Subcutaneous adipose tissue (tissue), 4 donors: ENCODE data around the gene ADAP1. TPM values are rescaled to one million over a fixed set of nuclear protein-coding genes. Genes with fewer than 3 reads are reported as not detected.

ENCODE experiments used
- CTCF ChIP-seq: fragments of 450-650 bp; IDR thresholded peaks from one replicate; pipeline ENCODE4 v1.5.1; 2016; ENCODE audit warnings: low read depth, mild to moderate bottlenecking, control low read depth, antibody characterized with exemption, moderate library complexity
- total RNA-seq, 4 donors: library from RNA; depleted of rRNA; stranded (reverse); fragments of >200 nt; gene quantifications; one replicate each; pipeline ENCODE4 v1.1.0, GENCODE V29; 2016

ADAP1 gene
- total RNA-seq, 4 donors from 2014 or later = 8.9 to 12.4 (median 10.2) TPM

DNA sequence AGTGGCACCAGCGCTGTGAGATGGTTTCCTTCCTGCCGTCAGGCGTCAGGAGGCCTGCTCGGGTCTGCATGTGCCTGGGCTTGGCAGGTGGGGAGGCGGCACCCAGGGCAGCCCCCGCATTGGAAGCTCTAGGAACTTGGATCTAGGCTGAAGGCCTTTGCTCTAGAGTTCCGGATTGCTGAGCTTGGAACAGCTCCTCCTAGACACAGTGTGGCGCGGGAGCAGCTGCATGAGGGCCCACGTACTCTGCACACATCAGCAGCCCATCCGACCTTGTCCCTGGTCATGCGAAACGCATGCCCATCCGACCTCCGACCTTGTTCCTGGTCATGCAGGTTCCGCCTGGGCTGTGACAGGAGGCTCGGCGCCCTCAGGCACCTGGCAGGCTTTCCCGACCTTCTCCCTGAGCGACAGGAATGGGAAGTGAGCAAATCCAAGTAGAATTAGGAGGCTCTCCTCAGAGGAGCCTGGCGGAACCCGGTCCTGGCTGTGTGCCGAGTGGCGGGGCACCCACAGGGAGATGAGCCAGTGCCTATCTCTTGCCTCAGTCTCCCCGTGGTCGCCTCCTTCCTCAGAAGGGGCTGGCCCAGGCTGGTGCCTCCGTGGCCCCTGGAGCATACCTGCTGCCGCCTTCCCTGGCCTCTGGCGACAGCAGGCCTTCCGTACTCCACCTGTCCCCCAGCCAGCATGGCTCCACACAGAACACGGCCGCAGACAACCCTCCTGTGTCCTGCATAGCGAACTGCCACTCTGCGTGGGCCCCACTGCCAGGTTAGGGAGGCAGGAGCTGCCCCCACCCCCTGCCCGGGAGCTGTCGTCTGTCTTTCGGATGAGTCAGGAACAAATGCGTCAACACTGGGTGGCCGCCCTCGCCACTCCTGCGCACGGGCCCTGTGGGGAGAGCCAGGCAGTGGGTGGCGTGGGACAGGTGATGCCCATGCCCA, 66.1 kb downstream of the ADAP1 start:
- no peak for TF ChIP-seq CTCF

DNA sequence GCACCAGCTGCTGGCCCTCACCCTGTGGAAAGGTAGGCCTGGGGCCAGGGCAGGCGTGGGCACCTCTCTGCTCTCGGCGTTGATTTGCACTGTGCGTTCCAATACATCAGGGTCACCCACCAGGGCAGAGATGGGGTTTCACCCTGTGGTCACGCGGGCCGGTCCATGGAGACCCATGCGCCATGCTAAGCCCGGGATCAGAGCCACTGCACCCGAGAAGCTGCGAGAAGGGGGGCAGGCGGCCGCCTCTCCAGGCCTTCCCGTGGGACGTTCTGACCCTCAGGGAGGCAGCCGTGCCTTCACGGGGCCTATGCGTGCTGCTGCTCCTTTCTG, 67.0 kb downstream of the ADAP1 start:
- TF ChIP-seq CTCF = no peak

DNA sequence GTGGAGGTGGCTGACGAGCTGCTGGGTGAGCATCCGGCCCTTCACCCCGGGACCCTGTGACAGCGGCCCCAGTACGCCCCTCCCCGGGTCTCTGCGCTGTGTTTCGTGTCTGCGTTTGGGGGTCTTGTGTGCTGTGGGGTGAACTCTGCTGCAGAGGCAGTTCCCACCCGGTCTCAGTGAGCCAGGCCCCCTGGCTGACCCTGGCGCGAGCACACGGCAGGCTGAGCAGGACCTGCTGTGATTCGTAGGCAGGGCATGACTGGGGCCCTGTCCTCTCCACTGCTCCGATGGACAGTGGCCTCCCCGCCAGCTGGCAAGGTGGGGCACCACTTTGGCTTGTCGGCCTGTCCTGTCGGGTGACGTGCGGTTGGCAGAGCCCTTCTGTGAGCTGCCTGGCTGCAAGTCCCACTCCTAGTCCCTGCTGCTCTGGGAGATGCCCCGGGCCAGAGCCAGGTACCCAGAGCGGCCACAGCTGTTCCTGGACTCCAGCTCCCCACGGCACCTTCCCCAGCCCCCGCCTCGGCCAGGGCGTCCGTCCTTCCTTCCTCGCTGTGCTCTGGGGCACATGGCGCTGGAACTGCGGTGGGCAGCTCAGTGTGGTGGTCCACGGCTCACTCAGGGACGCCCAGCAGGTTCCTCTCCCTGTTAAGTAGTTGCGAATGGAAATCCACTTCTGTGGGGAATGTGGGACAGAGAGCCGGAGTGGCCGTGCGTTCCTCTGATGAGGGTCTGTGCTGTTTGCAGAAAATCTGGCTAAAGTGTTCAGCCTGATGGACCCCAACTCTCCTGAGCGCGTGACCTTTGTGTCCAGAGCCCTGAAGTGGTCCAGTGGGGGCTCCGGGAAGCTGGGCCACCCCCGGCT, 67.6 kb downstream of the ADAP1 start:
- TF ChIP-seq CTCF = no peak

DNA sequence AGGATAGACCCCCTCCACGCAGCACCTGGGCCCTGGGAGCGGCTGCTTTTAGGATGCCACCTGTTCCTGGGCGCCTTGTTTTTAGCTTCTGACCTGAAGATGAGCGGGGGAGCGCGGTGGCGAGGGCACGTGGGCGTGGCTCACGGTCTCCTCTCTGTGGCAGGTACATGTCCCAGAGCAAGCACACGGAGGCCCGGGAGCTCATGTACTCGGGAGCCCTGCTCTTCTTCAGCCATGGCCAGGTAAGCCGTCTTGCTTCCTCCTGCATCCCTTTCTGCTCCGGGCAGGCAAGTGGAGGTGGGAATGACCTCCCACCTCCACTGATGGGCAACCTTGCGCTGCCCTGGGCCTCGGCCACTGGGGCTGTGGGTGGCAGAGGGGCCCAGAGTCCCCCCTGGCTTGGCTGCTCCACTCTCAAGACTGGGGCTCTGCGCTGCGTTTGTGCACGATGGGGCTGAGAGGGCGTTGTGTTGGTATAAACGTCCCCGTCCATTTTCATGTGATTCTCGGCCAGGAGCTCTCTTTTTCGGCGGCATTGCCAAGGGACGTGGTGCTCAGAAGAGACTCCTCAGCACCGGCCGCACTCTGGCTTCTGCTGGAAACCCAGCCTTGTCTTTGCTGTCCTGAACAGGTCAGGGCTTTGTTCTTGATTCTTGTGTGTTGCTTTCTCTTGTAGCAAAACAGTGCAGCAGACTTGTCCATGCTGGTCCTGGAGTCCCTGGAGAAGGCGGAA, 68.4 kb downstream of the ADAP1 start:
- TF ChIP-seq CTCF = no peak

- TF ChIP-seq CTCF = no peak
These were observed 69.1 kb downstream of the ADAP1 start for GRCh38 chr7:885261-885892.

GRCh38 chr7:884191-885003, 70.1 kb downstream of the ADAP1 start:
- TF ChIP-seq CTCF = no peak
